GM18858 (cell line): ENCODE data around the gene CD300A.

Experiments used
- ATAC-seq: cut with Tn5 transposase; IDR thresholded peaks from one replicate; pipeline ENCODE4 v1.9.1; 2021; ENCODE audit not compliant: unreplicated experiment

Gene CD300A

GRCh38 chr17:74466111-74466827 is at the start of gene CD300A:
CD300A (plus strand) TSS chr17:74466634; CDS start chr17:74466704, 70 bp downstream.
- ATAC-seq = no peak

- no peak for ATAC-seq
These were observed 49.0 kb upstream of the CD300A start for GRCh38 chr17:74417178-74418045.

GRCh38 chr17:74419928-74420411 is 46.5 kb upstream of the CD300A start:
- no peak for ATAC-seq

DNA sequence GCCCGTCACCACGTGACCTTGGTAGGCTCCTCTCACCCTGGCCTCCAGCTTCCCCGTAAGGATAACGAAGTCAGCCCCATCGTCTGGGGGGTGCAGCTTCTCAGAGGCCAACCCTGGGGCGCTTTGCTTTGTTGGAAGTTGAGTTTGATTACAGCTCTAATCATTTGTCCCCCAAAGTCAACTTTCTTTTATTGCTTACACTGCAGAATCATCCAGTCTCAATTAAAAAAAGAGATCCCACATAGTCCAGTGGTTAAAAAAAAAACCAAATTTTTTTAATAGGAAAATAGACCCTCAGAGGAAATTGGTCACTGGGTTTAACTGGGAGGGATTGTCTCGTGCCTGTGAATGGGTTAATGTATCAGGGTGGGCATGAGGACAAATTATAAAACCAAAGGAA is 42.3 kb upstream of the CD300A start:
- ATAC-seq = no peak

- no peak for ATAC-seq
These were observed 41.8 kb upstream of the CD300A start for GRCh38 chr17:74424657-74425056.

- no peak for ATAC-seq
These were observed 39.8 kb upstream of the CD300A start for GRCh38 chr17:74426551-74427047.

- ATAC-seq = no peak
These were observed 39.2 kb upstream of the CD300A start for GRCh38 chr17:74427048-74427762.

DNA sequence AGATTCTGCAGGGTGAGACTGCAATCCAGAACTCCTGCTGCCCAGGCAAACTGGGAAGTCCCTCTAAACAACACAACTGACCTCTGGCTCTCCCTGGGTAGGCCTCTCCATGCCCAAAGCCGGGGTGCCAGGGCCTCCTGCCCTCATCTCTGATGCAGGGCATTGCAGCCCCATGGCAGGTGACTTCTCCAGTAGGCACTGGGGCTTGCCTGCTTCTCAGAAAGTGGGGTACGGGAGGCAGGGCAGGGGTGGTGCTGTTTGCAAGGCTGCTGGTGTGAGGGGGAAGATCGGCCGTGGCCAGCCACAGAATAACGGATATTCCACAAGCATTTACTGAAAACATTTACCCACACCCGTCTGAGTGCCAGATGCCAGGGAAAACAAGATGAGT is 38.7 kb upstream of the CD300A start:
- ATAC-seq = no peak

- ATAC-seq = no peak
These were observed 36.6 kb upstream of the CD300A start for GRCh38 chr17:74429604-74430384.

DNA sequence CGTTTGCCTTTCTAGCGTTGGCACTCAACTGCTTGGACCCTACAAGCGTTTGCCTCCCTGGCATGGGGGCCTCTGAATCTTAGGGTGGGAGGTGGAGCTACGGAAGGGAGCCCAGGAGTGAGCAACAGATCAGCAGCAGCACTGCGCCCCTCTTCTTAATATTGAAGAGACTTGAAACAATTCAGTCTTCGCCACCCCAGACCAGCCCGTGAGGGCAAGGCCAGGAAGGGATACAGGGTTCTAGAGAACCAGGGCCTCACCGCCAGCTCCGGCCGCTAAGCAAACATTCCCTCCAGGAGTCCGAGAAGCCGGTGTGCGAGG is 36.1 kb upstream of the CD300A start:
- ATAC-seq = no peak

DNA sequence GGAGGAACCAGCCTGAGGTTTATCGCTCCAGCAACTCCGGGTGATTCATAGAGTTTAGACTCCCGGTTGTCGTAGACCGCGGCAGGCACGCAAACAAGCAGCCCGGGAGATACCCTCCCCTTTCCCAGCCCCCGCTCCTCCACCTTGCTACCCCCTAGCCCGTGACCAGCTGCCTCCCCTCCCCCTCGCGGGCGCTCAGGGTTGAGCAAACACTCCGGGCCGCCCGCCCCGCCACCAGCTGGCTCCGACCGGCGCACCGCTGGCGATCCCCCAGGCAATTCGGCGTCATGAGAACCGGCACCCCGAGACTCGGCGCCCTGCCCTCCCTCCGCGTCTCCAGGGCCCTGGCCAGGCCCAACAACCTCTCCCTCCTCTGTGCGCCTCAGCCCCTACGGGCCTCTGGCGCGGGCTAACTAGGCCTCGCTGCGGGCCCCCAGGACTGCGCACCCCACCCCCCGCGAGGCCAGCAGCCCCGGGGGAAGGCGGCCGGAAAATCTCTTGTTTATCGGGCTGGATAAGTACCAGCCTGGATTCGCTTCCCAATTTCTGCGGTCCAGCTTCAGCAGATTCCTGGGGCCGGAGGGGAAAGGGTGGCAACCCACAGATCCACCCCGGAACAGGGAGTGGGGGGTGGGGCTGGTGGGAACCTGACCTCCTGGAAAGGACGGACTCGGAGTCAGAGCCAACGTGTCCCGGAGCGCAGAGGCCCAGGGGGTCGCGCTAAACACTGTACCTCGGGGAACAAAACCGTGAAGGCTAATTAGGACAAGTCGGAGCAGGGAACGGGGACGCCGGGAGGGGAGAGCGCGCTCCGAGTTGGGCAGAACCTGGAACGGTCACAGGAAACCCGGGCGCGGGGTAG is 35.5 kb upstream of the CD300A start:
- no peak for ATAC-seq

DNA sequence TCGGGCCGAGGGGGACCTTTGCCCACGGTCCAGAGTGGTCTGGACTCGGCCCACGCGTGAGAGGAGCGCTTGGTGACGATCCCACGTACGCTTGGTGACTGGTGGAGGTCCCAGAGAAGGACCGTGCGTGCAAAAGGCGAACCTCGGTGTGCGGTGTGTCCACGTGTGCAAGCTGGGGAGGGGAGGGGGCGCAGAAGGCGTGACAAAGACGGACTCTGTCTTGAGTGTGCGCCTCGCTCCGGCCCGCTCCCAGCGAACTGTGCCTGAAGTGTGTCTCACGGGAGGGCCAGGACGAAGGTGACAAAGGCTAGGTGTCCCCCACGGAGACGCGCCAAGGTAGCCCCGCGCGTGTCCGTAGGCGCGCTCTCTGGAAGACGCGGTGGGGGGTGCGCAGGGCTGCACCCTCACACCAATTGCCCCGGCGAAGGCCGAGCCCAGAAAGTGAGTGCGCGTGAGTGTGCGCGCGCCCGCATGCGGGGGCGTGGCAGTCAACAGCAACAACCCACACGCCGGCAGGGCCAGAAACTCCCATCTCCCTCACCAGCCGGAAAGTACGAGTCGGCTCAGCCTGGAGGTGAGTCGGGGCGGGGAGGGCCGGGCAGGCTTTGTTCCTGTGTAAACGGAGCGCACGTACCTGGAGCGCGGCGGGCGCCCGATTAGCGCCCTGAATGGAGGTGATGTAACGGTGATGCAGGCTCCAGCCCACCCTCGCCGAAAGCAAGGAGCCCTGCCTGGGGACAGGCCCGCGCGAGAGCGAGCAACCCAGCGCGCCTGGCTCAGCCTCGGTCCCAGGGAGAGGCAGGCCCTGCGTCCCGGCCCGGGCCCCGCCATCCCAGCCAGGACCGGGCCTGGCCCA is 34.6 kb upstream of the CD300A start, which contains the start of gene GPRC5C:
Gene GPRC5C (plus strand): TSS at position 521 of the 856 bp plus-strand sequence. CDS start 7,689 bp downstream, outside the sequence.
- ATAC-seq = no peak

DNA sequence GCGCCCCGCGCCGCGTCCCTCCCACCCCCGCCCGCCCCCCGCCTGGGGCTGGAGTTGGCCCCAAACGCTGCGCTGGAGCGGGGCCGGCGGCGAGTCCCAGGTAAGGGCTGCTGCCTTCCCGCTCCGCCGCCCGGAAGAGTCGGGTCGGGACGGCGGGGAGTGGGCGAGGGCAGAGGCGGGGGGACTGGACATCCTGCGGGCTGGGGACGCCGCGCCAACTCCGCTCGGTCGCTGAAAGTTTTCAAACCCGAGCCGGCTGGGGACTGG is 34.1 kb upstream of the CD300A start:
- ATAC-seq = no peak

DNA sequence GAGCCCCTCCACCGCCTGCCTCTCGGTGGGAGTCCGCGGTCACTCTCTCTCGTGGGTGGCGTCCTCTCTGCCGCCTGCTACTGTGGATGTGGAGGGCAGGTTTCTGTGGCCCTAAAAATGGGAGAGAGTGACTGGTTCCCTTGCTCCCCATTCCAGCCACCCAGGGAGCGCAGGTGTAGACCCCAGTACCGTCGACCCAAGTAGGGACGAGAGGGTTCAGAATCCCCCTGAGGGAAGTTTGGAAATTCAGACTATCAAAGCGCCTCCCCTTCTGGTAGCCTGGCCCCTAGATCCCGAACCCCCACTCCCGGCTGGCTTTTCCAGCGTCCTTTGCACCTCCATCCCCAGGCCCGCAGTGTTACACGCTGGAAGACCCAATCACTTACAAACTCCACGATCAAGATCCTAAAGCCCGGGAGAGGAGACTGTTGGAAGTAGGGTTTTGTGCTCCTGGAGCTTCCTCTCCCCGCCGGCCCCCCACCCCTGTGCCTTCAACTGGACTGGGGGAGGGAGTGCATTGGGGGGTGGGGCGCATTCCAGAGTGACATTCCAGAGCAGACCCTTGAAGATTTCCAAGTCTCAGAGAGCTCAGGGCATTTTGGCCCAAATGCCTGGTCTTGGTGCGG is 33.6 kb upstream of the CD300A start:
- ATAC-seq = no peak

DNA sequence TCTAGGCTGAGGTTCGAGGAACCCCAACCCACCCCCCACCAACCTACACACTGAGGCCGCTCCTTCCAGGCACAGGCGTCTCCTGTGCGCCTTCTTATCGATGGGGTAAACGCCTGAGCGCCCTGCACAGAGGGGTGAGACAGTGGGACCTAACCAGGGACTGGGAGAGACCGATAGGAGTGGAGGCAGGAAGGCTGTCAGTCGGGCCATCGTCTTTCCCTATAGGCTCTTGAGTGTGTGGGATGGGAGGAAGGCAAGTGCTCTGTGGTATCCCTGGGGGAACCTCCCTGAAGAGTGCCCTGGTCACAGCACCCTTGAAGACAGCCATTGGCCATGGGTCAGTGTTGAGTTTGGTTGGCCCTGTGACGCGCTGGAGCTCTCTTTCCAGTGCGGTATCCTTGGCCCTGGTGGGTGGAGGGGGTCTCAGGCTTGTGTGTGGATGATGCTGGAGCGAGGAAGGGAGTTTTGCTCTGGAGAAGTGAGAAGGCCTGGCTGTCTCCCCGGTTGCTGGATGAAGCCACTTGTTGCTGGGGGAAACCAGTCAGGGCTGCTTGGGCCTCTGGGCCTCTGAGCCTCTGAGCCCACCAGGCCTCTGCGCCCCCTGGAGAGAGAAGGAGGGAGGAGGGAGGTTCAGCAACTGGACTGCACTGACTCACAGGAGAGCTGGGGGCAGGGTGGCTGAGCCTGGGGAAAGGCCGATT is 32.9 kb upstream of the CD300A start:
- ATAC-seq = no peak

GRCh38 chr17:74435775-74436359 is 30.6 kb upstream of the CD300A start:
- ATAC-seq = no peak

DNA sequence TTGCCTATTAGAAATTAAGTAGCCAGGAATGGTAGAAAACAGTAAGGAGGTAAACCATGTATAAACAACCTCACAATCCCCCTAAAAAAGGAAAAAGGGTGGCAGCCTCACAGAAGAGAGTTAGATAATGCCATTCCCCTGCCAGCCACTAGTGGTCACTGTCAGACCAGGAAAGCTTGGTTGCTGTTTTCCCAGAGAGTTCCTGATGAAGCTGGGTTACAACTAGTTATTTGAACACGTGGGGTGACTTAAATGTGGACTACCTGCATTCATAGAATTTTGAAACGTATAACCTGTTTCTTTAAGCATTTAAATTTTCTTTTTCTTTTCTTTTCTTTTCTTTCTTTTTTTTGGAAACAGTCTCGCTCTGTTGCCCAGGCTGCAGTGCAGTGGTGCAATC is 28.7 kb upstream of the CD300A start:
- no peak for ATAC-seq
